ENCODE measurements around the gene SCYGR8. TPM values are rescaled to one million over a fixed set of nuclear protein-coding genes. Genes with fewer than 3 reads are reported as not detected.

Gene SCYGR8, protein sequence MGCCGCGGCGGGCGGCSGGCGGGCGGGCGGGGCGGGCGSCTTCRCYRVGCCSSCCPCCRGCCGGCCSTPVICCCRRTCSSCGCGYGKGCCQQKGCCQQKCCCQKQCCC
- total RNA-seq: not detected

DNA sequence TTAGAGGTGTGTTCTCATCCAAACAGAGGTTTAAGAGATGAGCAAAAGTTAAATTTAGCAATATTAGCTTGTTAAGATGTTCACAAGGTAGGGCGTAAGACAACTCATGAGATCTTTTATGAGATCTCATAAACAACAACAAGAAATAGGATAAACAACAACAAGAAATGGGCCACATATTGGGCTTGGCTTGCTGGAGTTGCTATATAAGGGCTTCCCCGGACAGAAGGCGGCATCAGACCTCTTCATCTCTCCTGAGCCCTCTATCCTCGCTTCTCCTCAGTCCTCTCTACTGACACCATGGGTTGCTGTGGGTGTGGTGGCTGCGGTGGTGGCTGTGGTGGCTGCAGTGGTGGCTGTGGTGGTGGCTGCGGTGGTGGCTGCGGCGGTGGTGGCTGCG, at the start of gene SCYGR8:
TSS of gene SCYGR8 (plus strand) at position 301 of the 400 bp plus-strand sequence. CDS start at position 301, 0 bp downstream.

DNA sequence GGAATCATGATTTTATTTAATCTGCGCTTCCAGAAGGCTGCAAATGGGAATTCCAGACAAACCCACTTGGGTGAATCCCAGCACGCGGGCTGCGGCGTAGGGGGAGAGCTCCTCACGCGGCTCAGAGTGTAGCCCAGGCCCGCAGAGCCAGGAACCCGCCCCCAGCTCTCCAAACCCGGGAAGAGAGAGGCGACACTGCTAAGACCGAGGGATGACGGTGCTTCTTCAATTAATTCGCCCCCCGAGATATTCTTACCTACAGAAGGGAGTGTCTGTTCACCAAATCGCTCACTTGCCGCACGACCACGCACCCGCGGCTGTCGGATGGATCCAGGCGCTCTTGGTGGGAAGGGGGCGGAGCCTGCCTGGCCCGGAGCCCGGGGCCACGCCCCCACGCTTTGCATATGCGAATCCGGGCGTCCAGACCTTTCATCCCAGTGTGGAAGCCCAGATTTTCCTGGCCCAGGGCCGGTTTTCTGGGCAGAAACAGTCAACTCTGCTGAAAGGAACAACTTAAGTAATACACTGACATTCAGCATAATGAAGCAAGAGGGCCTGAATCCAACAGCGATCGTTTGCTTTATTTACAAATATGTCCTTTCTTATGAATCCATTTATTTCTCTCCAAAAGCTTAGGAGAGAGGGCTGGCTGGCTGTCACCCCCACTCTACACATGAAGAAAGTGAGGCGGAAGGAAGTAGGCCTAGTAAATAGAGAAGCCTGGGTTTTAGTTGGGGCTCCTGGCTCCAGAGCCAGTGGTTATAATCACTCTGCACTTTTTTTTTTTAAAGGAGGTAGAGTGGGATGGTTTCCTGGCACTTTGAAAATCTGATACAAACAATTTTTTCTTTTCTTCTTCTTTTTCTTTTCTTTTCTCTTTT, 27.8 kb upstream of the SCYGR8 start, which contains the start of gene SLC19A3:
TSS of gene SLC19A3 (minus strand) at position 342 of the 881 bp plus-strand sequence. CDS start 15,710 bp downstream, outside the sequence.

DNA sequence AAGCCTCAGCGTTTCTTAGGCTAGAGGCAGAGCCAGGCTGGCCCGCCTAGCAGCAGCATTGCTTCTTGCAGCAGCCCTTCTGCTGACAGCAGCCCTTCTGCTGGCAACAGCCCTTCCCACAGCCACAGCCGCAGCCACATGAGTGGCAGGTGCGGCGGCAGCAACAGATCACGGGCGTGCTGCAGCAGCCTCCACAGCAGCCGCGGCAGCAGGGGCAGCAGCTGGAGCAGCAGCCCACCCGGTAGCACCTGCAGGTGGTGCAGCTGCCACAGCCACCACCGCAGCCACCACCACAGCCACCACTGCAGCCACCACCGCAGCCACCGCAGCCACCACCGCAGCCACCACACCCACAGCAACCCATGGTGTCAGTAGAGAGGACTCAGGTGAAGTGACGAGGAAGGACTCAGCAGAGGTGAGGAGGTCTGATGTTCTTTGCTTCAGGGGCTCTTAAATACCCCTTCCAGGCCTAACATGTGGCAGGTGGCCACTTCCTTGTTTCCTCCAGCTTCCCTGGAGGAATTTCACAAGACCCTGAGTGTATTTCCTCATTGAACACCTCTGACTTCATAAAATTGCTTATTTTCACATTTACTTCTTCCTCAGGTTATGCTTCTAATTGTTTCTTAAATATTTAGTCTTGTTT, 21.2 kb upstream of the SCYGR8 start, which contains the start of gene SCYGR6:
TSS of gene SCYGR6 (minus strand) at position 364 of the 646 bp plus-strand sequence. CDS start at position 364, 0 bp downstream.

DNA sequence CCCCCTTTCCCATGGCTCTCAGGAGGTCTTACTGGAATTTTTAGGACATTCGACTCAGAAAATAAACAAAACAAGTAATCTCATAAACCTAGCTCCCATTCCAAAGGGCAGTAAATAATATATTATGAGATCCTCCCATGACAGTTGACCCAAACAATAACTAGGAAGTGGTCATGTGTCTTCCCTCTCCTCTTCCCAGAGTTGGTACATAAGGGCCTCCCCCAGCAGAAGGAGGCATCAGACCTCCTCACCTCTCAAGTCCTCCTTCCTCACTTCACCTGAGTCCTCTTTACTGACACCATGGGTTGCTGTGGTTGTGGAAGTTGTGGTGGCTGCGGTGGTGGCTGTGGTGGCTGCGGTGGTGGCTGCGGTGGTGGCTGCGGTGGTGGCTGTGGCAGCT, 17.7 kb upstream of the SCYGR8 start, which contains the start of gene SCYGR7:
TSS of gene SCYGR7 (plus strand) at position 301 of the 400 bp plus-strand sequence. CDS start at position 301, 0 bp downstream.

Other genes starting within 250 kb of the SCYGR8 start
- not detected for gene SCYGR2, start 147.0 kb upstream of the SCYGR8 start, total RNA-seq
- not detected for gene SCYGR3, start 131.1 kb upstream of the SCYGR8 start, total RNA-seq
- gene SCYGR4, start 128.4 kb upstream of the SCYGR8 start, total RNA-seq: not detected
- not detected for gene SCYGR5, start 79.1 kb upstream of the SCYGR8 start, total RNA-seq
- 3.1 TPM for gene SLC19A3, start 27.9 kb upstream of the SCYGR8 start, total RNA-seq
- gene SCYGR6, start 21.1 kb upstream of the SCYGR8 start, total RNA-seq: not detected
- gene SCYGR7, start 17.6 kb upstream of the SCYGR8 start, total RNA-seq: not detected
- gene CCL20, start 67.9 kb downstream of the SCYGR8 start, total RNA-seq: not detected
- 0.44 TPM for gene DAW1, start 125.7 kb downstream of the SCYGR8 start, total RNA-seq